GOT3 (cell line): ENCODE data around the gene RAD17.
A peak's percentile ranks its signal among the peaks of the same experiment; 100 is the strongest.
"Not testable (repeated sequence)": the region's sequence is repeated elsewhere in the genome, so short reads cannot be mapped to it uniquely, and the experiment has no call there.

Source experiments
- DNase-seq: peaks from one replicate; lab custom pipeline; 2025; ENCODE audit warnings: mixed read lengths; lab: John Stamatoyannopoulos, UW

The RAD17 gene

DNA sequence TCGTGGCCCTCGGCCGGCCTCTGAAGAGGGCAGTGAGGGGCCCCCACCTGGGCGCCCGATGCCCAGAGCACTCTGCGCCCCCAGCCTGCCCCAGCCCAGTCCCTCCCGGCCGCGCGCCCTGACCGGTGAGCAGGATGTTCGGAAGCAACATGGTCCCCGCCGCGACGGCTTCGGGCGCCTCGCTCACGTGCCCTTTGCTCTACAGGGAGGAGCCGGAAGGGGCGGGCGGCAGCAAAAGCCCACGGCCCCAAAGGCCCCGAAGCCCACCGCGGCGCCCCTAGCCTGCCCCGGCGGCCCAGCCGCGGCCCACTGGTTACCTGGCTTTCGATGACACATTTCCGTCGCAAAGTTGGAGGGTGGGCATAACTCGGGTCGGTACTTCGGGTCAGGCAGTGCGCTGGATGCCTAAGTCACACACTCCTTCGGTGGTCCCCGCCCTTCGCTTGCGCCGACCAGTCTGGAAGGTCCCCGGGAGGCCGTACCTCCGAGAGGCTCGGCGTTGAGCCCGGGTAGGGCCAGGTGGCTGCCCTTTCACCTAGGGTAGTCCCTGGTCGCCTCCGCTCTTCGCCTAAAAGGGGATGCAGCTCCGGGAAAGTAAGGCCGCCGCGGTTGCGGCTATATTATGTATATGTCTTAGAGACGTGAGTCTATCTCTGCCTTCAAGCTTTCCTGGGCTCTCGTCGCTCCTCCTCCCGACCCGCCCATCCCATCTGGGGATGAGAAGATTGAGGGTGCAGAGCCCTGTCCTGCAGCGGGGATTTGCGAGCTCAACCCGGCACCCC is at the start of gene RAD17, which contains the start of the genes AK6 and TAF9:
Gene RAD17, plus strand, starts transcription at position 479 of the 782 bp plus-strand sequence. CDS start 2,391 bp downstream, outside the sequence.
Gene AK6, minus strand, starts transcription at position 181 of the 782 bp plus-strand sequence. Its CDS starts 30 bp downstream, at position 151.
Gene TAF9, minus strand, starts transcription at position 181 of the 782 bp plus-strand sequence. CDS start 3,783 bp downstream, outside the sequence.
- DNase-seq: peak; percentile 96

DNA sequence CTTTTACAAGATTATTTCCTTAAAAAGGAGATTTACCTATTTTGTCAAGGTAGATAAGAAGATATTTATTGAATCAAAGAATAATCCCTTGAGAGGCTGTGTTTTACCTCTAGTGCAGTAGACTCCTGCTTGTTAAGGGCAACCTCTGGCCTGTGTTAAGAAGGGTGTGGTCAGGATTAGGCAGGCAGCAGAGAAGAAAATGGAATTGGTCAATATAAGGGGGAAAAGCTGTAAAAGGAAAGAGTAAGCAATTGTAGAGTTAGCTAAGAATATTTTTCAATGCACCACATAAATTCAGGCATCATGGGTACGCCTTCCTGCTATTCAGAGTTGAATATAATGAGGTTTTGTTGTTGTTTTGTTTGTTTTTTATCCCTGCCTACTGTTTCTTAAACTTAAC is 43.3 kb upstream of the RAD17 start:
- no peak for DNase-seq

DNA sequence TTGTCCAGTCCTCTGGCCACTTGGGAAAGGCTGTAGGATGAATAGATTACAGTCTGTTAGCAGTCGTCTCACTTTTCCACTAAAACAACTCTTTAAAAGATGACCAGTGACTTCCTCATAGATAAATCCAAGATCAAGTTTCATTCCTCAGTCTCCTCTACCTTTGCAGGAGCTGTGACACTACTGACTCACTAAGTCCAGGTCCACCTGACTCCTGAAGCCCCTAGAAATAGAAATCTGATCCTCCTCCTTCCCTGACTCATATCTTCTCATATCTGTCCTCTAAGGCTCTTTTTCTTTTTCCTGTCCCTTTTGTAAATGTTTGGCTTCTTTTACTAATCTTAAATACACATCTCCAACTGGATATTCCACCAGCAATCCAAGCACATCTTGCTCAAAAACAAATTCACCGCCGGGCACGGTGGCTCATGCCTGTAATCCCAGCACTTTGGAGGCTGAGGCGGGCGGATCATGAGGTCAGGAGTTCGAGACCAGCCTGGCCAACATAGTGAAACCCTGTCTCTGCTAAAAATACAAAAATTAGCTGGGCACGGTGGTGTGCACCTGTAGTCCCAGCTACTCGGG is 39.6 kb upstream of the RAD17 start:
- DNase-seq: no peak

- DNase-seq: no peak
These were observed 37.8 kb upstream of the RAD17 start for GRCh38 chr5:69331528-69332445.

DNA sequence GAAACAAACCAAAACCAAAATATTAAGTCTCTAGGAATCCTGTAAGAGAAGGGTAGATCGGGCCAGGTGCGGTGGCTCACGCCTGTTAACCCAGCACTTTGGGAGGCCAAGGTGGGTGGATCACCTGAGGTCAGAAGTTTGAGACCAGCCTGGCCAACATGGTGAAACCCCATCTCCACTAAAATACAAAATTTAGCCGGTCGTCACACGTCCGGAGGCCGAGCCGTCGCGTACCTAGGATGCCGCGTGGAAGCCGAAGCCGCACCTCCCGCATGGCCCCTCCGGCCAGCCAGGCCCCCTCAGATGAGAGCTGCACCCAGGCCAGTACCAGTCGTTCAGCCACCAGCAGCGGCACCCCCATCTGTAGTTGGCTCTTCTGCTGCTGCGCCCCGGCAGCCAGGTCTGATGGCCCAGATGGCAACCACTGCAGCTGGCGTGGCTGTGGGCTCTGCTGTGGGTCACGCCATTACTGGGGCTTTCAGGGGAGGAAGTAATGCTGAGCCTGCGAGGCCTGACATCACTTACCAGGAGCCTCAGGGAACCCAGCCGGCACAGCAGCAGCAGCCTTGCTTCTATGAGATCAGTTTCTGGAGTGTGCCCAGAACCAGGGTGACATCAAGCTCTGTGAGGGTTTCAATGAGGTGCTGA is 35.8 kb upstream of the RAD17 start:
- not testable (repeated sequence) for DNase-seq

GRCh38 chr5:69334793-69335268 is 34.8 kb upstream of the RAD17 start:
- DNase-seq: no peak

DNA sequence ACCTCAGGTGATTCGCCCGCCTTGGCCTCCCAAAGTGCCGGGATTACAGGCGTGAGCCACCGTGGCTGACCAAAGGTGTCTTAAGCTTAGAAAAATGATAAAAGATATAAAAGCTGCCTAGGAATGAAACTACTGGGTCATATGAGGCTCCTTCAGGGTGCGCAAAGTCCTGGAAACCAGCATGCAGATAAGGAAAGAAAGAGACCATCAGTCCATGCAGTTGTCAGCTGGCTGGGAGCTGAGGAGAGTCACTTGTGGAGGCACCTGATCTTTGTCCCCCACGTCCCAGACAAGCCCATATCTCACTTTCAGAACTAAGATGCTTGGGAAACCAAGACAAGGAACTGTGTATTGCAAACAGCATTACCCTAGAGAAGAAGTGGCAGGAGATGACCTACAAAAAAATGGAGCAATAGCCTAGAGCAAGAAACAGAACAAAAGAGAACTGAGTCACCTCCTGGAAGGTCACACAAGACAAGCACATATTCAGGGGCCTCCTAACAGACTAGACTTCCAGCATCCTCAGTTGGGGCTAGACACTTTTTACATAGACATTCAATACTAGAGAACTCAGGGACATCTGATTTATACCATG is 34.2 kb upstream of the RAD17 start:
- no peak for DNase-seq

DNA sequence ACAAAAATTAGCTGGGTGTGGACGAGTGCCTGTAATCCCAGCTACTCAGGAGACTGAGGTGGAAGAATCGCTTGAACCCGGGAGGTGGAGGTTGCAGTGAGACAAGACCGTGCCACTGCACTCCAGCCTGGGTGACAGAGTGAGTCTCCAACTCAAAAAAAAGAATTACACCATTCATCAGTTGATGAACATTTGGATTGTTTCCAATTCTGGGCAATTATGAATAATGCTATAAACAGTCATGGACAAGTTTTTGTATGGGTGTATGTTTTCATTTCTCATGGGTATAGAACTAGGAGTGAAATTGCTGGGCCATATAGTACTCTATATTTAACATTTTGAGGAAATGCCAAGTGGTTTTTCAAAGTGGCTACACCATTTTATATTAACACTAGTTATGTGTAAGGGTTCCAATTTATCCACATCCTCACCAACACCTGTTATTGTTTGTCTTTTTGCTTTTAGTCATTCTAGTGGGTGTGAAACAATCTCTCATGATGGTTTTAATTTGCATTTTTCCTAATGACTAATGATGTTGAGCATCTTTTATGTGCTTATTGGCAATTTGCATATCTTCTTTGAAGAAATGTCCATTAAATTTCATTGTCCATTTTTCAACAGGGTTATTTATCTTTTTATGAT is 28.0 kb upstream of the RAD17 start:
- no peak for DNase-seq

- DNase-seq: no peak
These were observed 26.5 kb upstream of the RAD17 start for GRCh38 chr5:69343083-69343482.

GRCh38 chr5:69350664-69351063 is 19.0 kb upstream of the RAD17 start:
- no peak for DNase-seq

GRCh38 chr5:69359699-69360098 is 9.9 kb upstream of the RAD17 start:
- no peak for DNase-seq

GRCh38 chr5:69360442-69360841 is 9.2 kb upstream of the RAD17 start:
- DNase-seq: no peak

DNA sequence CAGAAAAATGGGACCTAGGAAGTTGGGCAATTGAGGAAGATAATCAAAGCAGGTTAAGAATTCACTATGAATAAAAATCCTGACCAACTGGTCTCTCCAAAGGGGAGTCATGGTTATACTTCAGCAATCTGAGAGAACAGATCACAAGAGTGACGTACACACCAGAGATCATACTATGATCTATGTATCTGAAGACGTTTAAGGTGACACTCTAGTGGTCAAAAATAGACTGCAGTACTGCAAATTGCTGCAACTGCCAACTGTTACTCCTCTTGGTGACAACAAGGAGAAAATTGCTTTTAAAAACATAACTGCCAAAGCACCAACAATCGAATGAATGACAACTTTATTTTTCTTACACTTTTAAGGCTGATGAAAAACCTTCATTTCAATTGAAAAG is 5.2 kb upstream of the RAD17 start:
- no peak for DNase-seq

- no peak for DNase-seq
These were observed 4.8 kb upstream of the RAD17 start for GRCh38 chr5:69364850-69365249.

DNA sequence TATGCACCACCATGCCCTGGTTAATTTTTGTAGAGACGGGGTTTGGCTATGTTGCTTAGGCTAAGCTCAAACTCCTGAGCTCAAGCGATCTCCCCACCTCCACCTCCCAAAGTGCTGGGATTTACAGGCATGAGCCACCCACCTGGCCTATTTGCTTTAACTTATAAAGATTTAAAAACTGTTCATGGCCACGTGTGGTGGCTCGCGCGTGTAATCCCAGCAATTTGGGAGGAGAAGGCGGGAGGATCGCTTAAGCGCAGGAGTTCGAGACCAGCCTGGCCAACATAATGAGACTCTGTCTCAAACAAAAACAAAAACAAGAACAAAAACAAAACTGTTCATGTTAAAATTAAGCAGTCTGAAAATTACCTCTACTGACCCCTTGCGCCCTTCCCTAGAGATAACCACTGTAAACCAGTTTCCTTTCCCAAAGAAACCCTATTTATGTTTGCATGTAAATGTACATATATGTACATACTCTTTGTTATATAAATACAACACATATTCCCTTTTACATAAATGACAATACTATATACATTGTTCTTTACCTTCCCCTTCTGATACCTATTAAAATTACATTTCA is 1.8 kb upstream of the RAD17 start:
- no peak for DNase-seq

DNA sequence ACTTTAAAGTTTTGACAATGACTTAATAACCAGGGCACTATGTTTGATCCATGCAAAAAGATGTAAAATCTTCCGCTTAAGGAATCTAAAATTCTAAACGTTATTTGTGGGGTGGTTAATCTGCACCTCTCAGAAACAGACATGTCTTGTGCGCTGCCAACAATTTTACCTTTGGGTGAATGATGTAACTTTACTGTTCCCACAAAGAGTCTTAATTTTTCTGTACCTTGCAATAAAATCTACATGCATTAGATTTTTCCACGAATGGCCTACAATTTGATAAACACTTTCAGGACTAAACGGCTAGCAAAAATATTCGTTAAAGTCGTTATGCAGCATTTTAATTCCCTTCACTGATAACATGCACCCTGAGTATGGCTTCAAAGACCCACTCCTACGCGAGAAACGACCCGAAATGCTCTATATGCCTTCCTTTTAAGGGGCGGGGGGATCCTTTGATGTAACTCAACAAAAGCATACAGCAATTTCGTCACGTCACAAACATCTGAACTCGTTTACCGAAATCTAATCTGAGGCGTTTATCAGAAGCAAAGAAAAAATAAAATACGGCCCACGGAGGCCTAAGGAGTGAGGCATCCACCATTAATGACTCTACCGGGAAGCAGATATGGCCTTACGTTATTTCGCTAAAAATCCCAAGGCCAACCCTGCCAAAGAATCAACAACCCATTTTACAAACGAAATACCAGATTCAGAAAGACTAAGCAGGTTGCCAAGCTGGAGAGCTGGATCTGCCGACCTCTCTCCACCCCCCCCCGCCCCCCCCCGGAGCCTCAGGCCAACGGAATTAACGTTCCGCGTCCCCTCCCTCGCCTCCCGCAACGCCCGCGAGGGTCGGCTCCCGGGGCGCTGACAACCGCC is 919 bp upstream of the RAD17 start:
- no peak for DNase-seq

DNA sequence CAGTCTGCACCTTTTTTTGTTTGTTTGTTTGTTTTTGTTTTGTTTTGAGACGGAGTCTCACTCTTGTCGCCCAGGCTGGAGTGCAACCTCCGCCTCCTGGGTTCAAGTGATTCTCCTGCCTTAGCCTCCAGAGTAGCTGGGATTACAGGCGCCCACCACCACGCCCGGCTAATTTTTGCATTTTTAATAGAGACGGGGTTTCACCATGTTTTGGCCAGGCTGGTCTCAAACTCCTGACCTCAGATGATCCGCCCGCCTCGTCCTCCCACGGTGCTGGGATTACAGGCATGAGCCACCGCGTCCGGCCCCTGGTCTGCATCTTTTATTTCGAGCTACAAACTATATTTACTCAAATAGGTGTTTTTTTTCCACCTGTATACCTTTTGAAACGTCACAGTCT is 717 bp downstream of the RAD17 start:
- not testable (repeated sequence) for DNase-seq

GRCh38 chr5:69372394-69372793 is 2.8 kb downstream of the RAD17 start:
- no peak for DNase-seq

- no peak for DNase-seq
These were observed 5.4 kb downstream of the RAD17 start for GRCh38 chr5:69374911-69375446.
